HG03571 (cell line): Measurements from ENCODE around the gene CAND1.

Experiments used
- ATAC-seq: cut with Tn5 transposase; IDR thresholded peaks from one replicate; pipeline ENCODE4 v1.9.1; 2021; ENCODE audit not compliant: unreplicated experiment

Gene CAND1

GRCh38 chr12:67280088-67280487, 10.9 kb downstream of the CAND1 start:
- no peak for ATAC-seq

- ATAC-seq = no peak
Observed at GRCh38 chr12:67280572-67280971, 11.4 kb downstream of the CAND1 start.

- ATAC-seq = no peak
Observed at GRCh38 chr12:67284561-67284960, 15.4 kb downstream of the CAND1 start.

GRCh38 chr12:67286257-67286656, 17.1 kb downstream of the CAND1 start:
- no peak for ATAC-seq

GRCh38 chr12:67287311-67287710, 18.2 kb downstream of the CAND1 start:
- no peak for ATAC-seq

- ATAC-seq = no peak
Observed at GRCh38 chr12:67288561-67288960, 19.4 kb downstream of the CAND1 start.

GRCh38 chr12:67290378-67290777, 21.2 kb downstream of the CAND1 start:
- no peak for ATAC-seq

GRCh38 chr12:67299526-67299925, 30.4 kb downstream of the CAND1 start:
- no peak for ATAC-seq

- no peak for ATAC-seq
Observed at GRCh38 chr12:67299926-67300325, 30.8 kb downstream of the CAND1 start.

- ATAC-seq = no peak
Observed at GRCh38 chr12:67302162-67302561, 33.0 kb downstream of the CAND1 start.

GRCh38 chr12:67305544-67305943, 36.4 kb downstream of the CAND1 start:
- ATAC-seq = no peak

- ATAC-seq = no peak
Observed at GRCh38 chr12:67306712-67307111, 37.6 kb downstream of the CAND1 start.

GRCh38 chr12:67315661-67316060, 46.5 kb downstream of the CAND1 start:
- no peak for ATAC-seq

- ATAC-seq = no peak
Observed at GRCh38 chr12:67318786-67319185, 49.6 kb downstream of the CAND1 start.

GRCh38 chr12:67319936-67320335, 50.8 kb downstream of the CAND1 start:
- ATAC-seq = no peak

- ATAC-seq = no peak
Observed at GRCh38 chr12:67320614-67321295, 51.6 kb downstream of the CAND1 start.

- no peak for ATAC-seq
Observed at GRCh38 chr12:67322580-67322979, 53.4 kb downstream of the CAND1 start.

- ATAC-seq = no peak
Observed at GRCh38 chr12:67323007-67323406, 53.8 kb downstream of the CAND1 start.

- no peak for ATAC-seq
Observed at GRCh38 chr12:67326637-67327036, 57.5 kb downstream of the CAND1 start.

GRCh38 chr12:67327466-67327865, 58.3 kb downstream of the CAND1 start:
- ATAC-seq = no peak

GRCh38 chr12:67331123-67331522, 62.0 kb downstream of the CAND1 start:
- no peak for ATAC-seq

- ATAC-seq = no peak
Observed at GRCh38 chr12:67331828-67332227, 62.7 kb downstream of the CAND1 start.

GRCh38 chr12:67333649-67334048, 64.5 kb downstream of the CAND1 start:
- ATAC-seq = no peak
